ENCODE data around the gene CLMP.

The CLMP gene

GRCh38 chr11:123196060-123196714 is 1.1 kb upstream of the CLMP start:
- Histone ChIP-seq H3K4me3 (ENCODE audit: low read depth, low read length) (no peak overlapping the region), H3K4ac (ENCODE audit: low read depth, low read length) (peak overlapping the region; percentile 68), H3K36me3 (ENCODE audit: control insufficient read depth in 1 of 2, insufficient read depth in 2 of 2, low read length in 2 of 2) (no peaks in the 10 kb centered on the region), H4K8ac (ENCODE audit: low read depth, low read length) (peak overlapping the region; percentile 52), H3K9me3 (ENCODE audit: insufficient read depth, low read depth, low read length) (no peaks in the 10 kb centered on the region), H3K23ac (ENCODE audit: low read length) (no peak overlapping the region), H3K27ac (ENCODE audit: low read depth, low read length) (peak overlapping the region; percentile 69), H2BK5ac (ENCODE audit: low read depth, low read length, poor library complexity) (peak overlapping the region; percentile 67), H3K14ac (ENCODE audit: low read length) (peak overlapping the region; percentile 48), H4K12ac (ENCODE audit: low read depth, low read length) (peak overlapping the region; percentile 76), H2AFZ (ENCODE audit: insufficient read depth, low read length, poor library complexity) (peak overlapping the region; percentile 30), H4K91ac (ENCODE audit: low read depth, low read length) (peak overlapping the region; percentile 91), H3K4me1 (ENCODE audit: control insufficient read depth in 1 of 2, insufficient read depth in 2 of 2, low read length in 2 of 2) (peaks cover 22% of the 10 kb centered on the region in 2 experiments), H3K4me2 (ENCODE audit: low read length) (peak overlapping the region; percentile 74), H2BK120ac (ENCODE audit: insufficient read depth, low read length, poor library complexity) (peak overlapping the region; percentile 91), H3K79me2 (ENCODE audit: control insufficient read depth, insufficient read depth, low read length, poor library complexity) (peaks cover 14% of the 10 kb centered on the region), H2BK12ac (ENCODE audit: low read length) (peak overlapping the region; percentile 86), H3K79me1 (ENCODE audit: low read length) (peaks cover 25% of the 10 kb centered on the region), H3K27me3 (ENCODE audit: insufficient read depth, low read length) (no peaks in the 10 kb centered on the region), H2AK5ac (ENCODE audit: low read length) (no peak overlapping the region), H3K18ac (ENCODE audit: low read length) (peak overlapping the region; percentile 86), H3K9ac (ENCODE audit: low read length) (no peak overlapping the region)
- no CpG with 5 or more reads among the region's 34 CpGs for WGBS (ENCODE audit: extremely low coverage, insufficient coverage, insufficient read length)
- DNase-seq, result peak; percentile 38 to 75

- no CpG with 5 or more reads among the region's 54 CpGs for WGBS (ENCODE audit: extremely low coverage, insufficient coverage, insufficient read length)
- Histone ChIP-seq H4K8ac (ENCODE audit: low read depth, low read length) (peak overlapping the region; percentile 52), H4K91ac (ENCODE audit: low read depth, low read length) (peak overlapping the region; percentile 86)
These were observed 486 bp downstream of the CLMP start for GRCh38 chr11:123194337-123195187.

GRCh38 chr11:123193742-123194141 is 1.3 kb downstream of the CLMP start:
- Histone ChIP-seq H2BK120ac (ENCODE audit: insufficient read depth, low read length, poor library complexity) (peak overlapping the region; percentile 55), H2BK12ac (ENCODE audit: low read length) (peak overlapping the region; percentile 56), H3K79me2 (ENCODE audit: control insufficient read depth, insufficient read depth, low read length, poor library complexity) (peaks cover 14% of the 10 kb centered on the region), H3K9ac (ENCODE audit: low read length) (no peak overlapping the region), H3K14ac (ENCODE audit: low read length) (peak overlapping the region; percentile 50), H2AFZ (ENCODE audit: insufficient read depth, low read length, poor library complexity) (no peak overlapping the region), H3K23ac (ENCODE audit: low read length) (no peak overlapping the region), H2AK5ac (ENCODE audit: low read length) (peak overlapping the region; percentile 89), H4K12ac (ENCODE audit: low read depth, low read length) (peak overlapping the region; percentile 12), H4K8ac (ENCODE audit: low read depth, low read length) (peak overlapping the region; percentile 51), H3K27ac (ENCODE audit: low read depth, low read length) (peak overlapping the region; percentile 24), H3K9me3 (ENCODE audit: insufficient read depth, low read depth, low read length) (no peaks in the 10 kb centered on the region), H3K4ac (ENCODE audit: low read depth, low read length) (peak overlapping the region; percentile 84), H3K36me3 (ENCODE audit: control insufficient read depth in 1 of 2, insufficient read depth in 2 of 2, low read length in 2 of 2) (no peaks in the 10 kb centered on the region), H3K4me2 (ENCODE audit: low read length) (peak overlapping the region; percentile 74), H2BK5ac (ENCODE audit: low read depth, low read length, poor library complexity) (peak overlapping the region; percentile 34), H3K4me1 (ENCODE audit: control insufficient read depth in 1 of 2, insufficient read depth in 2 of 2, low read length in 2 of 2) (peaks cover 22% of the 10 kb centered on the region in 2 experiments), H3K4me3 (ENCODE audit: low read depth, low read length) (peak overlapping the region; percentile 13), H4K91ac (ENCODE audit: low read depth, low read length) (peak overlapping the region; percentile 86), H3K79me1 (ENCODE audit: low read length) (peaks cover 26% of the 10 kb centered on the region), H3K27me3 (ENCODE audit: insufficient read depth, low read length) (no peaks in the 10 kb centered on the region), H3K18ac (ENCODE audit: low read length) (peak overlapping the region; percentile 83)
- no peak for DNase-seq
- no CpG with 5 or more reads among the region's 4 CpGs for WGBS (ENCODE audit: extremely low coverage, insufficient coverage, insufficient read length)

More at GRCh38 chr11:123194337-123195187, 486 bp downstream of the CLMP start:
- H3K27ac ChIP-seq (ENCODE audit: low read depth, low read length), result peak overlapping the region; percentile 69
- H3K79me2 ChIP-seq (ENCODE audit: control insufficient read depth, insufficient read depth, low read length, poor library complexity), result peaks cover 14% of the 10 kb centered on the region
- H3K4ac ChIP-seq (ENCODE audit: low read depth, low read length), result peak overlapping the region; percentile 85
- H4K12ac ChIP-seq (ENCODE audit: low read depth, low read length), result peak overlapping the region; percentile 58
- H3K27me3 ChIP-seq (ENCODE audit: insufficient read depth, low read length), result no peaks in the 10 kb centered on the region
- H2BK5ac ChIP-seq (ENCODE audit: low read depth, low read length, poor library complexity), result peak overlapping the region; percentile 82
- peak overlapping the region; percentile 90 for H3K18ac ChIP-seq (ENCODE audit: low read length)
- peaks cover 22% of the 10 kb centered on the region in 2 experiments for H3K4me1 ChIP-seq (ENCODE audit: control insufficient read depth in 1 of 2, insufficient read depth in 2 of 2, low read length in 2 of 2)
- H3K14ac ChIP-seq (ENCODE audit: low read length), result peak overlapping the region; percentile 48
- H3K4me3 ChIP-seq (ENCODE audit: low read depth, low read length), result peak overlapping the region; percentile 62
- peak in 1 of 2 donors; percentile 38 for DNase-seq
- peaks cover 25% of the 10 kb centered on the region for H3K79me1 ChIP-seq (ENCODE audit: low read length)
- no peaks in the 10 kb centered on the region for H3K9me3 ChIP-seq (ENCODE audit: insufficient read depth, low read depth, low read length)
- H2AFZ ChIP-seq (ENCODE audit: insufficient read depth, low read length, poor library complexity), result peak overlapping the region; percentile 19
- no peaks in the 10 kb centered on the region for H3K36me3 ChIP-seq (ENCODE audit: control insufficient read depth in 1 of 2, insufficient read depth in 2 of 2, low read length in 2 of 2)
- H2BK120ac ChIP-seq (ENCODE audit: insufficient read depth, low read length, poor library complexity), result peak overlapping the region; percentile 48
- H2BK12ac ChIP-seq (ENCODE audit: low read length), result peak overlapping the region; percentile 75
- no peak overlapping the region for H2AK5ac ChIP-seq (ENCODE audit: low read length)
- peak overlapping the region; percentile 74 for H3K4me2 ChIP-seq (ENCODE audit: low read length)
- H3K9ac ChIP-seq (ENCODE audit: low read length), result peak overlapping the region; percentile 73
- no peak overlapping the region for H3K23ac ChIP-seq (ENCODE audit: low read length)

DNA sequence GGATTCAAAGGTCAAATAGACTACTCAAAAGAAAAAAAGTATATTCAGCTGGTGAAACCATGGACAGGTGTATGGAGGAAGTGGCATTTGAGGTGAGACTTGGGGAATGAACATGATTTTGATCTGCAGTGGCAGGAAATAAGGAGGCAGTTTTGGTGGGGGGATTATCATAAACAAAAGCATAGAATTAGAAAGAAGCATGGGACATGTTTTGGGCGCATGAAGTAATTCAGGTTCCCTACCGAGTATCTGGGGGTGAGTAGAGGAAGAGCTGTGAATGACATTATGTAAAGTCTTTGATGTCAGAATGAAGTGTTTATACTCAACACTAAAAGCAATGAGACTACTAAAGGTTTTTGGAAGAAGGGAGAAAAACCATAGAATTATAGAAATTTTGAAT is 3.1 kb downstream of the CLMP start:
- Histone ChIP-seq H2BK12ac (ENCODE audit: low read length) (no peak overlapping the region), H4K91ac (ENCODE audit: low read depth, low read length) (no peak overlapping the region), H3K4ac (ENCODE audit: low read depth, low read length) (no peak overlapping the region), H4K12ac (ENCODE audit: low read depth, low read length) (no peak overlapping the region), H3K36me3 (ENCODE audit: control insufficient read depth in 1 of 2, insufficient read depth in 2 of 2, low read length in 2 of 2) (no peaks in the 10 kb centered on the region), H3K4me3 (ENCODE audit: low read depth, low read length) (no peak overlapping the region), H3K14ac (ENCODE audit: low read length) (no peak overlapping the region), H3K9ac (ENCODE audit: low read length) (no peak overlapping the region), H3K4me2 (ENCODE audit: low read length) (no peak overlapping the region), H3K9me3 (ENCODE audit: insufficient read depth, low read depth, low read length) (no peaks in the 10 kb centered on the region), H3K4me1 (ENCODE audit: control insufficient read depth in 1 of 2, insufficient read depth in 2 of 2, low read length in 2 of 2) (peaks cover 22 to 23% of the 10 kb centered on the region in 2 experiments), H4K8ac (ENCODE audit: low read depth, low read length) (no peak overlapping the region), H3K27me3 (ENCODE audit: insufficient read depth, low read length) (no peaks in the 10 kb centered on the region), H3K23ac (ENCODE audit: low read length) (no peak overlapping the region), H2AK5ac (ENCODE audit: low read length) (no peak overlapping the region), H3K18ac (ENCODE audit: low read length) (no peak overlapping the region), H2BK5ac (ENCODE audit: low read depth, low read length, poor library complexity) (no peak overlapping the region), H3K79me2 (ENCODE audit: control insufficient read depth, insufficient read depth, low read length, poor library complexity) (peaks cover 16% of the 10 kb centered on the region), H2BK120ac (ENCODE audit: insufficient read depth, low read length, poor library complexity) (no peak overlapping the region), H3K79me1 (ENCODE audit: low read length) (peaks cover 25% of the 10 kb centered on the region), H2AFZ (ENCODE audit: insufficient read depth, low read length, poor library complexity) (no peak overlapping the region), H3K27ac (ENCODE audit: low read depth, low read length) (no peak overlapping the region)
- no peak for DNase-seq
- WGBS (ENCODE audit: extremely low coverage, insufficient coverage, insufficient read length), result no CpG with 5 or more reads among the region's 2 CpGs
